Measurements from ENCODE around the gene PTPRD. TPM values are rescaled to one million over a fixed set of nuclear protein-coding genes. Genes with fewer than 3 reads are reported as not detected.

Gene PTPRD
- total RNA-seq, 1 experiment from 2014 or later = 0.02 TPM

- intact Hi-C loops (cut with micrococcal nuclease) = no loop called here
- RAD21 ChIA-PET (ENCODE audit: low non-redundant PET in 1 of 2, low total read pairs in 2 of 2, uncharacterized antibody in 2 of 2, unreplicated experiment in 2 of 2) = no interaction called here
- ATAC-seq = no peak
Observed at GRCh38 chr9:8604201-8604600, 2008.6 kb downstream of the PTPRD start.

More at GRCh38 chr9:8604201-8604600, 2008.6 kb downstream of the PTPRD start:
- Histone ChIP-seq H3K9ac (ENCODE audit: low read length) (no peak overlapping the region), H3K27me3 (ENCODE audit: insufficient read depth, low read length) (no peaks in the 10 kb centered on the region), H3K4me3 (replicated peaks in 1 of 2; ENCODE audit: low read depth in 1 of 2, low read length in 2 of 2) (no peak overlapping the region), H3K36me3 (ENCODE audit: control insufficient read depth in 1 of 2, insufficient read depth in 2 of 2, low read length in 2 of 2) (no peaks in the 10 kb centered on the region), H3K9me2 (ENCODE audit: insufficient read depth) (no peaks in the 10 kb centered on the region), H2AFZ (ENCODE audit: low read depth, low read length, poor library complexity, severe bottlenecking) (no peak overlapping the region), H3K27ac (ENCODE audit: low read depth, low read length) (no peak overlapping the region), H3K4me1 (ENCODE audit: control insufficient read depth in 1 of 2, insufficient read depth in 2 of 2, low read length in 2 of 2) (no peaks in the 10 kb centered on the region), H3K79me2 (ENCODE audit: insufficient read depth, low read length) (no peaks in the 10 kb centered on the region), H3K9me3 (ENCODE audit: control insufficient read depth in 1 of 2, insufficient read depth in 1 of 2, low read depth in 1 of 2, low read length in 2 of 2) (peaks cover 14 to 23% of the 10 kb centered on the region in 2 experiments; a peak in 2 of 4 replicates), H3K4me2 (ENCODE audit: low read length) (no peak overlapping the region), H4K20me1 (ENCODE audit: insufficient read depth) (no peaks in the 10 kb centered on the region)
- no peak for DNase-seq (ENCODE audit: low read depth, low spot score)
- ChIA-PET POLR2A (no interaction called here), CTCF (no interaction called here)
- TF ChIP-seq ZBTB33 (IDR thresholded peaks at IDR 0.05; ENCODE audit: extremely low read depth, insufficient replicate concordance, low read length) = no peak
- no peak for TF ChIP-seq RAD21 (IDR thresholded peaks at IDR 0.05; ENCODE audit: low read depth)
- no peak for TF ChIP-seq CEBPB (IDR thresholded peaks at IDR 0.05; ENCODE audit: low read depth)
- no peak for TF ChIP-seq SRF (IDR thresholded peaks at IDR 0.05; ENCODE audit: low read depth)
- TF ChIP-seq CBX3 (IDR thresholded peaks at IDR 0.05; ENCODE audit: low read depth) = no peak
- TF ChIP-seq TCF7L2 (IDR thresholded peaks at IDR 0.05; ENCODE audit: borderline replicate concordance, extremely low read depth, insufficient read depth, insufficient read length) = no peak
- TF ChIP-seq FOSL1 (IDR thresholded peaks at IDR 0.05; ENCODE audit: low read depth) = no peak
- no peak for TF ChIP-seq SIN3A (IDR thresholded peaks at IDR 0.05; ENCODE audit: low read depth)
- no peak for TF ChIP-seq ZFX (IDR thresholded peaks at IDR 0.05)
- no peak for TF ChIP-seq ATF3 (IDR thresholded peaks at IDR 0.05)
- BruUV-seq (replicated peaks) = no TSS peak
